Measurements from ENCODE around the gene F13A1.
A peak's percentile ranks its signal among the peaks of the same experiment; 100 is the strongest.

The F13A1 gene

GRCh38 chr6:6239598-6240581 is 80.6 kb downstream of the F13A1 start:
- DNase-seq, result no peak

DNA sequence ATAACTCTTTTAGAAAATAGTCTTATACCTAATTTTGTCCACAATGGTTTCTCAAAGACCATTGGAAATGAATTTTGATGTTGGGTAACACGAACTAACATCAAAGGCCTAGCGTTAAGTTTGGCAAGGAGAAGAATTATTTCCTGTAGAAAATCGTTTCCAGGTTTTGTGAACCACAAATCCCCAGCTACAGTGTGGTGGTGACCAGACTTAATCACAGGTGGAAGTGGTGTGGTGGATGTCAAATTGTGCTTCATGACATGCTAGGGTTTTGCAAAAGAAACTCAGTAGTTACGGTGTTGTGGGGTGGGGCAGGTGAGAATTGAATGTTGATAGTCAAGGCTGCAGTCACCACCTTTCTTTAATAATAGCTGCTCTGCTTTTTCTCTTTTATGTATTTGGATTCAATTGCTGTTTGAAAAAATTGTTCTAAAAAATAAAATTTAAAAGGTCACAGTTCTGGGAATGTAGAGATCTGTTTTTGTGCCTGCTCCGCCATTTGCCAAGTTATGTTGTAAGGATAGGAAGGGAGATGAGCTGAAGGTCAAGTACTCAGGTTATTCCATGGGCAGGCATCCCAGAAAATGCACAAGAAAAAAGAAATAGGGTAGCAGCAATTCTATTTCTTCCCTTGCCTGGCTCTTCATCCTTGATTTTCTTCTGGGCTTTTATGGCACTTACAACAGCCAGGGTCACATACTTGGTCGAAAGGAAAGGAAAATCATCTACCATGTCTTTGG is 83.6 kb downstream of the F13A1 start:
- DNase-seq, result no peak

DNA sequence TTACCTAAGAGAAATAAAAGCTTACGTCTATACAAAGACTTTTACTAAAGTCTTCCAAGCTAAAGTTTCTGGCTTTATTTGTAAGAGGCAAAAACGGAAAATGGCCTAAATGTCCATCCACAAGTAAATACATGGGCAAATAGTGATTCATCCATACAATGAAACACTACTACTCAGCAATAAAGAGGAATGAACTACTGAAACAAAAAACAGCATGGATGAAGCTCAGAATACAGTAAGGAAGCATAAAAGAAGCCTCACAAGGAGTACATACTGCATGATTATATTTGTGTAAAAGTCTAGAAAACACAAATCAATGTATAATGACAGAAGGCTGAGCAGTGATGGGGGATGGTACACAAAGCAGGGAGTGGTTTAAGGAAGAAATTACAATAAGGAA is 84.7 kb downstream of the F13A1 start:
- no peak for DNase-seq

GRCh38 chr6:6234963-6235362 is 85.5 kb downstream of the F13A1 start:
- no peak for DNase-seq

- DNase-seq, result peak; percentile 32
These were observed 90.2 kb downstream of the F13A1 start for GRCh38 chr6:6230286-6230685.

- no peak for DNase-seq
These were observed 92.6 kb downstream of the F13A1 start for GRCh38 chr6:6227896-6228295.

- DNase-seq, result no peak
These were observed 94.5 kb downstream of the F13A1 start for GRCh38 chr6:6225885-6226529.

DNA sequence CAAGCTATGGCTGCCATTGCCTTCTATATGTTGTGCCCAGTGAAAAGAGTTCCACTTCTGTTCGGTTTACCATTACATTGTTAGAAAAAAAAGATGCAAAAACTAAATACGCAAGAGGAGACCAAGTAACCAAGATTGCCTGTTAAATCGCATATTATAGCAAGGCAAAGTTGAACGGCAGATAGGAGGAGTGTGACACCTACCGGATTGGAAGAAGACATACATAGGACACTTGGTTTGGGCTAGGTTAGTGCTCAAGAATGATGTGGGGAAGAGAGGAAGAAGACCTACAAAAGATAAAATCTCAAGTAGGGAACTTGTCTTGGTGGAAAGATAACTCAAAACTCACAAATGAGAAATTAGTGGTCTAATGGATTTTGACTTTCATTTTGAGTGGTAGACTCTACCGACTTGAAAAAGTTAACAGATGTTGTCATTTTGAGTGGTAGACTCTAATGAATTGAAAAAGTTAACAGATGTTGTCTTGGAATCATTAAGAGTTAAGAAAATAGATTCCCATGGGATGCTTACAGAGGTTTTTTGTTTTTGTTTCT is 95.5 kb downstream of the F13A1 start:
- DNase-seq, result no peak

- peak; percentile 31 for DNase-seq
These were observed 98.5 kb downstream of the F13A1 start for GRCh38 chr6:6221787-6222535.

DNA sequence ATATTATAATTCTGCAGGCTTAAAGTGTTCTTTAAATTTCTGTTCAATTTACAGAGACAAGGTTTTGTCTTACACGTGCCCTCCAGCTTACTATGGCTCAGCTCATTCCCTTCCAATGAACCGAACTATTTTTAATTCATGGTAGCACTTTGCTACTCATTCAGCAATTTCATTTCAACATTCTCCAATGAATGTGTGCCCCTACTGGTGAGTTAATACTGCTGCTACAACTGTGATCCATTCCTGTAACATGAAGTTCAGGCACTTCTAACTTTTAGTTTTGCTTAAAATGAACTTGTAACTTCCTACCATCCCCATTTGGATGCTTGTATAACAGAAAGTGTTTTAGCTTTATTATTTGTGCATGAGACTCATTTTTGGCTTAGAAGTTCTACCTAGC is 99.7 kb downstream of the F13A1 start:
- DNase-seq, result no peak

GRCh38 chr6:6219716-6220115 is 100.7 kb downstream of the F13A1 start:
- DNase-seq, result no peak

GRCh38 chr6:6218759-6219085 is 101.7 kb downstream of the F13A1 start:
- DNase-seq, result no peak

DNA sequence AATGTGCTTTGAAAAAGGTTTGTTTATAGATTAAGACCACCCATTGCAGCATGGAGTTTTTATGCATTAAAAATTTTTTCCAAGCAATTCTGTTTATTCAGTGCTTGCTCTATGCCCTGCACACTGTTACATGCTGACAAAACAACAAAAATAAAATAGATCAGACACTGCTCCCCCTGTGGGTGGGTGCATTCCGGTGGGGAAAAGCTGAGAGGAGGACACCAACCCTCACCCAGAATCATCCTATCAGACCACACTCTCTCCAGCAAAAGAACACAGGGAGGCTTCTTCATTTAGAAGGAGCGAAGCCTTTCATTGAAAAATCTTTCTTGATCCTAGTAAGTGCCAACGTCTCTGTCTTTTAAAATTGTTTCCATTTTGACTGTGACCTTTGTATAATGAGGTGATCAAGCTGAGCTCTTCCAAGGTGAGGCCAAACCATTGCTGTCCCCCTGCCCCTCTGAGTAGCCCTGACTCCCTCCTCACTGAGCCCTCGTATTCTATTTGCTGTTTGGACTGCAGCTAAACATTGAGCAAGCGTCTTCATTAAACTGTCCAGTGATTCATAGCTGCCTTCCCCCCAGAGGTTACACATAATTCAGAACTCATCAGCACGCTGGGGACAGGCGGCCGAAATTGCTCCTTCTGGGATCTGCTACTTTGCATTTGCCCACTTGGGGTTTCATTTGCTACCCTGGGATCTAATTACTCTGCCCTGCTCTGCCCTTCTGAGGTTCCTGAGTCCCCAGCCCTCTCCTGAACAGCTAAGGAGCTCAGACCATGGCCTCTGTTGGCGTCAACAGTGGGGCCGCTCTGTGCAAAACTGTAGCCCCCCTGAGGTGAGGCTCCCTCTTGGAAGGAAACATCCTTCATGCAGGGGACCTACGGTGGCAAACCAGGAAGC is 102.4 kb downstream of the F13A1 start:
- no peak for DNase-seq

- DNase-seq, result no peak
These were observed 109.5 kb downstream of the F13A1 start for GRCh38 chr6:6210994-6211393.

DNA sequence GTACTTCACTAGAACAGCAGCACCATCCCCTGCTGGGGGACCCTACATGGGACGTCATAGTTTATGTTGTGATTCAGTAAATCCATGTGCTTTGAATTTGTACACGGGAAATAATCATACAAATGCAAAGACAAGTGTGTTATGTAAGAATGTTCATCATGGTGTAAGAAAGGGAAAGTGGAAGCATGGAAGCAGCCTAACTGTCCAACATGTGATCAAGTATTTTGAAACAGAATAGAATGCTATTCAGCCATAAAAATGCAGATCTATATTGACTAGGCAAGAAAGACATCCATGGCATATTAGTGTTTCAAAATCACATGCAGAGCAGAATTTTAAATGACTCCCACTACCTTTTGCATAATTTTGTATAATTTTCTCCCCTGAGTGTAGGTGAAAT is 117.6 kb downstream of the F13A1 start:
- DNase-seq, result no peak

GRCh38 chr6:6201200-6201599 is 119.3 kb downstream of the F13A1 start:
- no peak for DNase-seq

DNA sequence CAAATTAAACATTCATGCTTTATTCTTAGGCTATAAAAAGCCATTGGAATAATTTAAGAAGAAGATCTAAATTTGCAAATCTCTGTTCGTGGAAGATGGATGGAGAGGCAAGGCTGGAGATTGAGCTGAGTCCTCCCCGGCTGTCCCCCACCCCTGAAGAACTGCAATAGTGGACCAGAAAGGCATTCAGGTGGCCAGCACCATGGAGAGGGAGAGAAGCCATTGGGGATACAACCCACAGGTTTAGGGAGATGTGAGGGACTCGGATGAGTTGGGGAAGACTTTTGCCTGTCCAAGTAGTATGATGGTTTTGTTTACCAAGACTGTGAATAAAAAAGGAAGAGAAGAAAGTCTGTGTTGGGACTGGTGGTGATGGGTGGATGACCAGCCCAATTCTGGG is 120.8 kb downstream of the F13A1 start:
- no peak for DNase-seq

DNA sequence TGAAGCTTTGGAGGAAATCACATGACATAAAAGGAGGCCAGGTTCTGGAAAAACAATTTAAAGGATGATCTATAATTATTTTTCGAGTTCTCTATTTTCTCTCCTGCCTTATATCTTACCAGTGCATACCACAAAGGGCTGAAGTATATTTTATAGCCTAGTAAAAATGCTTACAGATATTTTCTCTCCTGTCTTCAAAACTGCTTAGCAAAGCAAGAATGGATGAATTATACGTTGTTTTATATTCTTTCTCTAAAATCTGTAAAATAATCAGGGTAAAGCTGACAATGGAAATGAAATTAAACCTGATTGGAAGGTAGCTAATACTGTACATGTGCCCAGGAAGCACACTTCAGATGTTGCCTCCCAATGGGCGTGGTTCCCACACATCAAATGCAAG is 123.7 kb downstream of the F13A1 start:
- DNase-seq, result no peak

DNA sequence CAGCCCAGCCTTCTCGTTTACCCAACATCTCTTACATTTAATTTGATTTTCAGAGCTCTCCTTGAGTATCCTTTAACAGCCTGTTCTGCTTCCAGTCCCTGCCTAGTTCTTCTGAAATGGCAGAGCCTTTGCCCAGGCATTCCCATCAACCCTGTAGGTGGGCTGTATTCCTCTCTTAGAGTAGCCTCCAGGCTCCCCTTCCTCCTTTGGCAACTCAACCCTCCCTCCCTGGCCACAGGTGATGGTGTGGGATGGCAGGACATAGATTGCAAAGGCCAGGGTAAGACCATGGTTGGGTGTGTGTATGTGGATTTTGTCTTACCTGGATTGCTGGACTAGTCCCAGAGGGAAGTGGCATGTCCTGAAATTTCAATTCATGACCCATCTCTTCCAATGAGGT is 125.4 kb downstream of the F13A1 start:
- DNase-seq, result no peak

DNA sequence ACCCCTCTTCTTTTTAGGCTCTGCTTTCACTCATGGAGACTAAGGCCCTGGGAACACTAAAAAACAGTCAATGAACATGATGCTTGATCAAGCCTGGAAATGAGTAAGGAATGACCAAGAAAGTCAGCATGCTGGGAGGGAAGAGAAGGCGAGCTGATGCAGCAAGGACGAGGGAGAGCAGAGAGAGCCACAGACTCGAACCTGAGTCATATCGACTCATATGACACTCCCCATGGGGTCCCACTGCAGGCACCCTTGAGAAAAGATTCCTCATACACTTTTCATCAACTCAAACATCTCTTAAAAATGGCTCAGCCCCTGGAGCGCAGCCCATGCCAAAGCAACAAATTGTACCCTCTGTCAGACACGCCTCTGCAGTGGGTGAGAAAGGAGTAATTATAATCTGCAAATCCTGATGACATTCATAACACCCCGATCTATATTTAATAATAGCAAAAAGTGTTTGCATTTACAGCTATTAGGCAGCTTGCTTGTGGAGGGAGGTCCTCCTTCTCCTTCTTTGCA is 127.2 kb downstream of the F13A1 start:
- no peak for DNase-seq

- no peak for DNase-seq
These were observed 128.6 kb downstream of the F13A1 start for GRCh38 chr6:6191909-6192308.

All from eye (tissue), 1 donor.